Upper lobe of left lung (tissue), 4 donors: ENCODE results near the gene IRX3.

Source experiments
- EP300 ChIP-seq, 4 donors: sonication (generic); formaldehyde crosslinking; IDR thresholded peaks; one replicate each; pipeline ENCODE4 v1.5.1; 2017; ENCODE audit warnings: antibody characterized with exemption in 4 of 4, control low read depth in 2 of 4
- POLR2A ChIP-seq, 4 donors: fragments of 450-650 bp; IDR thresholded peaks; one replicate each; pipeline ENCODE4 v1.5.1; 2016 to 2017; ENCODE audit warnings: antibody characterized with exemption in 4 of 4, mild to moderate bottlenecking in 2 of 4
- POLR2AphosphoS5 ChIP-seq, 2 donors: sonication (generic); formaldehyde crosslinking; IDR thresholded peaks; one replicate each; pipeline ENCODE4 v1.5.1; 2017; ENCODE audit warnings: antibody characterized with exemption in 2 of 2
- TF ChIP-seq, protein P1 (sequence below), 6 experiments: fragments of 450-650 bp in 4 of 6; fragments of 200-600 bp in 2 of 6; sonication (generic) in 2 of 6; IDR thresholded peaks; one replicate each; pipeline ENCODE4 v1.5.1; 2016 to 2019; ENCODE audit warnings: antibody characterized with exemption in 6 of 6

DNA sequence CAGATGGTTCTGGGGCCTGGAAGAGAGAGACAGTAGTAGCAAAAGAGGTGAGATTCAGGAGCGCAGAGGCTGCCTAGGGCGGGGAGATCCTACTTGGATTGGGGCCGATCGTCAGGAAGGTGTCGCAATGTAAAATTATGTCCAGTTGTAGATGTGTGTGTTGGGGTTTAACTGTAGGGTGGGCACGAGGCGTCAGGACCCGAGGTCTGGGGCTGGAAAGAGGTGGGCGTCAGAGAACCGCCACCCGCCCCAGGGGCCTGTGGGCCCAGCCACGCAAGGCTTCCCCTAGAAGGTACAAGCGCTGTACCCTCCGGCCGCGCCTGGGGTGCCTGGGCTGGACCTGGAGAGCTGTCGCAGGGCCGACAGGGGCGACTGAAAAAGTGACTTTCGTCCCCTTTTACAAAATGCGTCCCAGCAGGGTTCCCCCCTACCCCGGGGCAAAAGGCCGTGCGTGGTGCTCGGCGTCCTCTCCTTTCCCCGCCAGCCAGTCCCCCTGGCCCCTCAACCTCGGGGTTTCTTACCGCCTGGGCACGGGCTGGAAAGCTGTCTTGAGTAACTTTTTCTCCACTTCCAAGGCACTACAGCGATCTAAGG, 2.8 kb downstream of the IRX3 start:
- TF ChIP-seq, protein P1, sequence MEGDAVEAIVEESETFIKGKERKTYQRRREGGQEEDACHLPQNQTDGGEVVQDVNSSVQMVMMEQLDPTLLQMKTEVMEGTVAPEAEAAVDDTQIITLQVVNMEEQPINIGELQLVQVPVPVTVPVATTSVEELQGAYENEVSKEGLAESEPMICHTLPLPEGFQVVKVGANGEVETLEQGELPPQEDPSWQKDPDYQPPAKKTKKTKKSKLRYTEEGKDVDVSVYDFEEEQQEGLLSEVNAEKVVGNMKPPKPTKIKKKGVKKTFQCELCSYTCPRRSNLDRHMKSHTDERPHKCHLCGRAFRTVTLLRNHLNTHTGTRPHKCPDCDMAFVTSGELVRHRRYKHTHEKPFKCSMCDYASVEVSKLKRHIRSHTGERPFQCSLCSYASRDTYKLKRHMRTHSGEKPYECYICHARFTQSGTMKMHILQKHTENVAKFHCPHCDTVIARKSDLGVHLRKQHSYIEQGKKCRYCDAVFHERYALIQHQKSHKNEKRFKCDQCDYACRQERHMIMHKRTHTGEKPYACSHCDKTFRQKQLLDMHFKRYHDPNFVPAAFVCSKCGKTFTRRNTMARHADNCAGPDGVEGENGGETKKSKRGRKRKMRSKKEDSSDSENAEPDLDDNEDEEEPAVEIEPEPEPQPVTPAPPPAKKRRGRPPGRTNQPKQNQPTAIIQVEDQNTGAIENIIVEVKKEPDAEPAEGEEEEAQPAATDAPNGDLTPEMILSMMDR (IDR thresholded peaks at IDR 0.05) = no peak
- no peak for TF ChIP-seq POLR2A (IDR thresholded peaks at IDR 0.05)
- TF ChIP-seq EP300 (IDR thresholded peaks at IDR 0.05) = no peak
- no peak for TF ChIP-seq POLR2AphosphoS5 (IDR thresholded peaks at IDR 0.05)
